GM23338 (cell line): ENCODE data around the gene CENPP. TPM values are rescaled to one million over a fixed set of nuclear protein-coding genes. Genes with fewer than 3 reads are reported as not detected.

Source experiments
- ATAC-seq: fragments of 200-7000 bp; cut with Tn5 transposase; 3 replicates; pipeline ENCODE4 v1.9.1; 2020
- DNase-seq: peaks from one replicate; pipeline ENCODE4 v3.0.0-alpha.2; 2015; ENCODE audit warnings: low spot score
- H2AFZ ChIP-seq: fragments of 200-600 bp; sonication (generic); 2 replicates; pipeline ENCODE4 v1.8.0; 2016; ENCODE audit warnings: antibody characterized with exemption, mild to moderate bottlenecking, moderate library complexity
- H3F3A ChIP-seq: fragments of 200-600 bp; sonication (generic); replicated peaks from 2 replicates; pipeline ENCODE4 v1.8.0; 2017; ENCODE audit warnings: antibody characterized with exemption, mixed run types, low read depth
- H3K27ac ChIP-seq: fragments of 200-600 bp; sonication (generic); 2 replicates; pipeline ENCODE4 v1.6.1; 2016; ENCODE audit warnings: low read depth
- H3K27me3 ChIP-seq: fragments of 200-600 bp; sonication (generic); 2 replicates; pipeline ENCODE4 v1.8.0; 2016; ENCODE audit warnings: mild to moderate bottlenecking, mixed run types, moderate library complexity; ENCODE audit not compliant: insufficient read depth
- H3K36me3 ChIP-seq: fragments of 200-600 bp; sonication (generic); 2 replicates; pipeline ENCODE4 v1.8.0; 2016; ENCODE audit warnings: mild to moderate bottlenecking; ENCODE audit not compliant: insufficient read depth
- H3K4me1 ChIP-seq: fragments of 200-600 bp; sonication (generic); 2 replicates; pipeline ENCODE4 v1.8.0; 2016; ENCODE audit warnings: mild to moderate bottlenecking, moderate library complexity; ENCODE audit not compliant: insufficient read depth
- H3K4me2 ChIP-seq: fragments of 200-600 bp; sonication (generic); 2 replicates; pipeline ENCODE4 v1.7.1; 2017; ENCODE audit warnings: mixed run types
- H3K4me3 ChIP-seq: fragments of 200-600 bp; sonication (generic); 2 replicates; pipeline ENCODE4 v1.6.1; 2016; ENCODE audit warnings: mixed run types
- H3K79me2 ChIP-seq: fragments of 200-600 bp; sonication (generic); replicated peaks from 2 replicates; pipeline ENCODE4 v1.8.0; 2017; ENCODE audit warnings: mild to moderate bottlenecking; ENCODE audit not compliant: insufficient read depth
- H3K9me2 ChIP-seq: fragments of 200-600 bp; sonication (generic); 2 replicates; pipeline ENCODE4 v1.8.0; 2017; ENCODE audit not compliant: insufficient read depth
- H4K20me1 ChIP-seq: fragments of 200-600 bp; sonication (generic); replicated peaks from 2 replicates; pipeline ENCODE4 v1.8.0; 2017; ENCODE audit warnings: mild to moderate bottlenecking; ENCODE audit not compliant: insufficient read depth
- H3K27ac Mint-ChIP-seq: 2 replicates; pipeline ENCODE4 v1.8.0; 2020; ENCODE audit warnings: inconsistent platforms, mild to moderate bottlenecking, moderate library complexity, mixed read lengths
- H3K27me3 Mint-ChIP-seq: 3 replicates; pipeline ENCODE4 v1.8.0; 2022; ENCODE audit warnings: low read depth, mild to moderate bottlenecking, moderate library complexity, mixed read lengths, inconsistent platforms; ENCODE audit not compliant: insufficient read depth, poor library complexity
- H3K36me3 Mint-ChIP-seq: 3 replicates; pipeline ENCODE4 v1.8.0; 2021; ENCODE audit warnings: low read depth, mild to moderate bottlenecking, inconsistent platforms, moderate library complexity, mixed read lengths
- H3K4me1 Mint-ChIP-seq: 3 replicates; pipeline ENCODE4 v1.8.0; 2020; ENCODE audit warnings: mild to moderate bottlenecking, inconsistent platforms, mixed read lengths
- H3K4me3 Mint-ChIP-seq: 3 replicates; pipeline ENCODE4 v1.8.0; 2021; ENCODE audit warnings: moderate library complexity, mild to moderate bottlenecking, inconsistent platforms, mixed read lengths
- H3K9me3 Mint-ChIP-seq: 3 replicates; pipeline ENCODE4 v1.8.0; 2020; ENCODE audit warnings: moderate library complexity, mild to moderate bottlenecking, inconsistent platforms, mixed read lengths
- EZH2 ChIP-seq: fragments of 200-600 bp; sonication (generic); IDR thresholded peaks from one replicate; pipeline ENCODE4 v1.8.0; 2017; ENCODE audit warnings: antibody characterized with exemption, mild to moderate bottlenecking, low read depth; ENCODE audit not compliant: unreplicated experiment
- JUNB ChIP-seq: IDR thresholded peaks from one replicate; pipeline ENCODE4 v1.6.1; 2016; ENCODE audit warnings: antibody characterized with exemption; ENCODE audit not compliant: unreplicated experiment
- NANOG ChIP-seq: IDR thresholded peaks from 2 replicates; pipeline ENCODE4 v1.6.1; 2016; ENCODE audit warnings: antibody characterized with exemption, borderline replicate concordance
- POLR2AphosphoS5 ChIP-seq: IDR thresholded peaks from 2 replicates; pipeline ENCODE4 v1.6.1; 2016; ENCODE audit warnings: antibody characterized with exemption, low read depth
- STAT1 ChIP-seq: IDR thresholded peaks from one replicate; pipeline ENCODE4 v1.6.1; 2016; ENCODE audit warnings: antibody characterized with exemption; ENCODE audit not compliant: unreplicated experiment
- polyA plus RNA-seq: library from polyadenylated mRNA; unstranded; fragments of >200 nt; fragmentation: Nextera tagmentation; extraction: Ambion mirVana; gene quantifications from 2 replicates; pipeline ENCODE4 v1.2.1, GENCODE V29; 2016
- total RNA-seq: library from RNA; depleted of rRNA; stranded (reverse); fragments of >200 nt; shearing (Covaris generic); gene quantifications from 2 replicates; pipeline ENCODE4 v1.2.3, GENCODE V29; 2014
- TF ChIP-seq, protein P1 (sequence below), 2 experiments: fragments of 200-600 bp in 1 of 2; sonication (generic) in 1 of 2; conservative IDR thresholded peaks; 2 replicates each; pipeline versions ENCODE4 v1.5.1 to v1.6.1; 2016 to 2017; ENCODE audit warnings: antibody characterized with exemption in 2 of 2, low read depth in 2 of 2, mild to moderate bottlenecking in 2 of 2, moderate library complexity in 1 of 2
- TF ChIP-seq, protein P2 (sequence below): IDR thresholded peaks from 2 replicates; pipeline ENCODE4 v1.6.1; 2016; ENCODE audit warnings: antibody characterized with exemption
- TF ChIP-seq, protein P3 (sequence below): fragments of 250-450 bp; sonication (Bioruptor Pico); IDR thresholded peaks from 2 replicates; pipeline ENCODE4 v1.5.0; 2020; ENCODE audit warnings: mild to moderate bottlenecking, moderate library complexity

The CENPP gene
- total and polyA plus RNA-seq, 2 experiments from 2014 or later, result 11.0 to 12.6 TPM

DNA sequence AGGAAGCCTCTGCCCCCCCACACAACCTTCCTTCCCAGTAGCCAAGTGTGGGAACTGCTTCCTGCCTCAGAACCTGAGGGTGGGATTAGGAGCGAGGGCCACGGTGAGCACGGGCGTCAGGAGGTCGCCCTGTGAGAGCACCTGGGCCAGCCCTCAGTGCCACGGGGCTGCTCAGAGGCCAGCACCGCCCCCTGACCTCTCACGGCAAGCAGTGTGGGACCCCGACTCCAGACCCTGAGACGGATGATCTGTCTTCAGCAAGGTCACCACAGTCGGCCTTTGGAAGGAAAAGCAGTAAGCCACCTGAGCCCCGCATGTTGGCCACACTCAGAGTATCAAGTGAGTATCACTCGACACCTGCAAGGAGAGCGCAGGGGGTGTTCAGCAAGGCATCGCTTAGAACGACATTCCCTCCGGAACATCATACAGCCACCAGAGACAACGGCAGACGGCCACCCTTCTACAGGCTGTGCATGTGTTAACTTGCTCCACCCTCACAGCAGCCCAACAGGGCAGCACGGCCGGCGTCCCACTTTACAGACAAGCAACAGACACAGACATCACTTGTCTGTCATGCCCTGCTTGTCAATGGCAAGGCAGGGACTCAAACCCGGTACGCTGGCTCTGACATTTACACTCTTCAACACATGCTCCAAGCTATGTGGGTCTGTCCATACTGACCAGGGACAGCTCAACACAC is 294.0 kb downstream of the CENPP start:
- no peaks in the 10 kb centered on the region for H3K9me2 ChIP-seq
- Mint-ChIP-seq H3K27ac (no peak overlapping the region), H3K4me1 (no peaks in the 10 kb centered on the region), H3K4me3 (no peak overlapping the region), H3K36me3 (peaks cover 9% of the 10 kb centered on the region; the same call in 2 of the 3 replicates), H3K27me3 (no peaks in the 10 kb centered on the region), H3K9me3 (no peaks in the 10 kb centered on the region; the same call in 2 of the 3 replicates)
- H3K4me3 ChIP-seq, result no peak overlapping the region
- TF ChIP-seq NANOG, result no peak
- TF ChIP-seq, protein P1, sequence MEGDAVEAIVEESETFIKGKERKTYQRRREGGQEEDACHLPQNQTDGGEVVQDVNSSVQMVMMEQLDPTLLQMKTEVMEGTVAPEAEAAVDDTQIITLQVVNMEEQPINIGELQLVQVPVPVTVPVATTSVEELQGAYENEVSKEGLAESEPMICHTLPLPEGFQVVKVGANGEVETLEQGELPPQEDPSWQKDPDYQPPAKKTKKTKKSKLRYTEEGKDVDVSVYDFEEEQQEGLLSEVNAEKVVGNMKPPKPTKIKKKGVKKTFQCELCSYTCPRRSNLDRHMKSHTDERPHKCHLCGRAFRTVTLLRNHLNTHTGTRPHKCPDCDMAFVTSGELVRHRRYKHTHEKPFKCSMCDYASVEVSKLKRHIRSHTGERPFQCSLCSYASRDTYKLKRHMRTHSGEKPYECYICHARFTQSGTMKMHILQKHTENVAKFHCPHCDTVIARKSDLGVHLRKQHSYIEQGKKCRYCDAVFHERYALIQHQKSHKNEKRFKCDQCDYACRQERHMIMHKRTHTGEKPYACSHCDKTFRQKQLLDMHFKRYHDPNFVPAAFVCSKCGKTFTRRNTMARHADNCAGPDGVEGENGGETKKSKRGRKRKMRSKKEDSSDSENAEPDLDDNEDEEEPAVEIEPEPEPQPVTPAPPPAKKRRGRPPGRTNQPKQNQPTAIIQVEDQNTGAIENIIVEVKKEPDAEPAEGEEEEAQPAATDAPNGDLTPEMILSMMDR (conservative IDR thresholded peaks at IDR 0.05; ENCODE audit: low read depth in 2 of 2), result no peak
- TF ChIP-seq EZH2, result no peak
- no peak for TF ChIP-seq POLR2AphosphoS5
- TF ChIP-seq, protein P2, sequence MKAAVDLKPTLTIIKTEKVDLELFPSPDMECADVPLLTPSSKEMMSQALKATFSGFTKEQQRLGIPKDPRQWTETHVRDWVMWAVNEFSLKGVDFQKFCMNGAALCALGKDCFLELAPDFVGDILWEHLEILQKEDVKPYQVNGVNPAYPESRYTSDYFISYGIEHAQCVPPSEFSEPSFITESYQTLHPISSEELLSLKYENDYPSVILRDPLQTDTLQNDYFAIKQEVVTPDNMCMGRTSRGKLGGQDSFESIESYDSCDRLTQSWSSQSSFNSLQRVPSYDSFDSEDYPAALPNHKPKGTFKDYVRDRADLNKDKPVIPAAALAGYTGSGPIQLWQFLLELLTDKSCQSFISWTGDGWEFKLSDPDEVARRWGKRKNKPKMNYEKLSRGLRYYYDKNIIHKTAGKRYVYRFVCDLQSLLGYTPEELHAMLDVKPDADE, result no peak
- no peak for TF ChIP-seq JUNB
- TF ChIP-seq STAT1, result no peak
- TF ChIP-seq, protein P3, sequence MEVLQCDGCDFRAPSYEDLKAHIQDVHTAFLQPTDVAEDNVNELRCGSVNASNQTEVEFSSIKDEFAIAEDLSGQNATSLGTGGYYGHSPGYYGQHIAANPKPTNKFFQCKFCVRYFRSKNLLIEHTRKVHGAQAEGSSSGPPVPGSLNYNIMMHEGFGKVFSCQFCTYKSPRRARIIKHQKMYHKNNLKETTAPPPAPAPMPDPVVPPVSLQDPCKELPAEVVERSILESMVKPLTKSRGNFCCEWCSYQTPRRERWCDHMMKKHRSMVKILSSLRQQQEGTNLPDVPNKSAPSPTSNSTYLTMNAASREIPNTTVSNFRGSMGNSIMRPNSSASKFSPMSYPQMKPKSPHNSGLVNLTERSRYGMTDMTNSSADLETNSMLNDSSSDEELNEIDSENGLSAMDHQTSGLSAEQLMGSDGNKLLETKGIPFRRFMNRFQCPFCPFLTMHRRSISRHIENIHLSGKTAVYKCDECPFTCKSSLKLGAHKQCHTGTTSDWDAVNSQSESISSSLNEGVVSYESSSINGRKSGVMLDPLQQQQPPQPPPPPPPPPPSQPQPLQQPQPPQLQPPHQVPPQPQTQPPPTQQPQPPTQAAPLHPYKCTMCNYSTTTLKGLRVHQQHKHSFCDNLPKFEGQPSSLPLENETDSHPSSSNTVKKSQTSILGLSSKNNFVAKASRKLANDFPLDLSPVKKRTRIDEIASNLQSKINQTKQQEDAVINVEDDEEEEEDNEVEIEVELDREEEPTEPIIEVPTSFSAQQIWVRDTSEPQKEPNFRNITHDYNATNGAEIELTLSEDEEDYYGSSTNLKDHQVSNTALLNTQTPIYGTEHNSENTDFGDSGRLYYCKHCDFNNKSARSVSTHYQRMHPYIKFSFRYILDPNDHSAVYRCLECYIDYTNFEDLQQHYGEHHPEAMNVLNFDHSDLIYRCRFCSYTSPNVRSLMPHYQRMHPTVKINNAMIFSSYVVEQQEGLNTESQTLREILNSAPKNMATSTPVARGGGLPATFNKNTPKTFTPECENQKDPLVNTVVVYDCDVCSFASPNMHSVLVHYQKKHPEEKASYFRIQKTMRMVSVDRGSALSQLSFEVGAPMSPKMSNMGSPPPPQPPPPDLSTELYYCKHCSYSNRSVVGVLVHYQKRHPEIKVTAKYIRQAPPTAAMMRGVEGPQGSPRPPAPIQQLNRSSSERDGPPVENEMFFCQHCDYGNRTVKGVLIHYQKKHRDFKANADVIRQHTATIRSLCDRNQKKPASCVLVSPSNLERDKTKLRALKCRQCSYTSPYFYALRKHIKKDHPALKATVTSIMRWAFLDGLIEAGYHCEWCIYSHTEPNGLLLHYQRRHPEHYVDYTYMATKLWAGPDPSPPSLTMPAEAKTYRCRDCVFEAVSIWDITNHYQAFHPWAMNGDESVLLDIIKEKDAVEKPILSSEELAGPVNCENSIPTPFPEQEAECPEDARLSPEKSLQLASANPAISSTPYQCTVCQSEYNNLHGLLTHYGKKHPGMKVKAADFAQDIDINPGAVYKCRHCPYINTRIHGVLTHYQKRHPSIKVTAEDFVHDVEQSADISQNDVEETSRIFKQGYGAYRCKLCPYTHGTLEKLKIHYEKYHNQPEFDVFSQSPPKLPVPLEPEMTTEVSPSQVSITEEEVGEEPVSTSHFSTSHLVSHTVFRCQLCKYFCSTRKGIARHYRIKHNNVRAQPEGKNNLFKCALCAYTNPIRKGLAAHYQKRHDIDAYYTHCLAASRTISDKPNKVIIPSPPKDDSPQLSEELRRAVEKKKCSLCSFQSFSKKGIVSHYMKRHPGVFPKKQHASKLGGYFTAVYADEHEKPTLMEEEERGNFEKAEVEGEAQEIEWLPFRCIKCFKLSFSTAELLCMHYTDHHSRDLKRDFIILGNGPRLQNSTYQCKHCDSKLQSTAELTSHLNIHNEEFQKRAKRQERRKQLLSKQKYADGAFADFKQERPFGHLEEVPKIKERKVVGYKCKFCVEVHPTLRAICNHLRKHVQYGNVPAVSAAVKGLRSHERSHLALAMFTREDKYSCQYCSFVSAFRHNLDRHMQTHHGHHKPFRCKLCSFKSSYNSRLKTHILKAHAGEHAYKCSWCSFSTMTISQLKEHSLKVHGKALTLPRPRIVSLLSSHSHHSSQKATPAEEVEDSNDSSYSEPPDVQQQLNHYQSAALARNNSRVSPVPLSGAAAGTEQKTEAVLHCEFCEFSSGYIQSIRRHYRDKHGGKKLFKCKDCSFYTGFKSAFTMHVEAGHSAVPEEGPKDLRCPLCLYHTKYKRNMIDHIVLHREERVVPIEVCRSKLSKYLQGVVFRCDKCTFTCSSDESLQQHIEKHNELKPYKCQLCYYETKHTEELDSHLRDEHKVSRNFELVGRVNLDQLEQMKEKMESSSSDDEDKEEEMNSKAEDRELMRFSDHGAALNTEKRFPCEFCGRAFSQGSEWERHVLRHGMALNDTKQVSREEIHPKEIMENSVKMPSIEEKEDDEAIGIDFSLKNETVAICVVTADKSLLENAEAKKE (CRISPR knock-in tag), result no peak
- no peak overlapping the region for H2AFZ ChIP-seq
- H3K4me1 ChIP-seq, result no peaks in the 10 kb centered on the region
- H3K27ac ChIP-seq, result no peak overlapping the region
- no peak for DNase-seq
- no peaks in the 10 kb centered on the region for H3K27me3 ChIP-seq
- no peak for ATAC-seq
- peaks cover 7% of the 10 kb centered on the region for H4K20me1 ChIP-seq
- H3K79me2 ChIP-seq, result no peaks in the 10 kb centered on the region
- no peaks in the 10 kb centered on the region for H3F3A ChIP-seq
- H3K4me2 ChIP-seq, result no peak overlapping the region
- H3K36me3 ChIP-seq, result no peaks in the 10 kb centered on the region
